ENCODE data around the gene ATP1A1.

- TF ChIP-seq CTCF (IDR thresholded peaks at IDR 0.05; ENCODE audit: low read depth, low read length): no peak
- TF ChIP-seq POLR2A (IDR thresholded peaks at IDR 0.05; ENCODE audit: extremely low read depth, insufficient read length): no peak
Measured at GRCh38 chr1:116390195-116390594, 17.2 kb downstream of the ATP1A1 start.
